ENCODE data around the gene RALGPS2. TPM values are rescaled to one million over a fixed set of nuclear protein-coding genes. Genes with fewer than 3 reads are reported as not detected.

RALGPS2 gene
- total and polyA plus RNA-seq, 2 of the 13 experiments (the other 11 are each of a cell fraction or from before 2014, with no cell fraction given), result 15.6 to 36.0 TPM

DNA sequence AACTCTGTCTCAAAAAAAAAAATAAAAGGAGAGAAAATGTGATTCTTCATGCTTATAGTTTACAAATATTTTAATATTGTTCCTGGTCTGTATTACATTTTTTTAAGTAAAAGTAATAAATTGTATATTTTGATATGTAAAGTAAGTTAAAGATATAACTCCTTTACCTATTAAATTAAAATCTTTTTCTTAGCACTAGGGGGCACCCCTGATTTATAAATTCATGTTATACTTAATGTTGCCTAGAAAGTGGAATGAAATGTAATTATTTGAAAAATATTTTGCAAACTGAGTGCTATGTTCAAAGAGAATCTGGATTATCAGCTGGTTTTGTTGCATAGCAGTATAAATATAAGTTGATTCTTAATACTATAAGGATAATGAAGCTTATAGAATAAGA lies 49.2 kb downstream of the RALGPS2 start:
- Histone ChIP-seq H3K9ac (ENCODE audit: insufficient read depth, low read depth, low read length) (no peak overlapping the region), H3K4me3 (replicated peaks in 1 of 3; ENCODE audit: insufficient read depth in 1 of 3, low read depth in 2 of 3, low read length in 3 of 3) (no peak overlapping the region), H3K36me3 (replicated peaks in 1 of 2; ENCODE audit: control insufficient read depth in 1 of 2, insufficient read depth in 2 of 2, low read length in 2 of 2) (no peaks in the 10 kb centered on the region), H3K79me2 (ENCODE audit: insufficient read depth, low read length) (peaks cover 18% of the 10 kb centered on the region), H4K20me1 (ENCODE audit: insufficient read depth, low read length) (no peaks in the 10 kb centered on the region), H3K4me1 (ENCODE audit: insufficient read depth, low read length) (peaks cover 10% of the 10 kb centered on the region), H3K27ac (ENCODE audit: extremely low read length, insufficient read depth, low read length) (no peak overlapping the region), H3K4me2 (ENCODE audit: low read depth, low read length) (no peak overlapping the region), H3K9me3 (ENCODE audit: low read length) (peaks cover 4% of the 10 kb centered on the region), H2AFZ (ENCODE audit: low read length) (no peak overlapping the region), H3K27me3 (ENCODE audit: control insufficient read depth in 1 of 2, insufficient read depth in 2 of 2, low read length in 2 of 2) (no peaks in the 10 kb centered on the region)
- TF ChIP-seq FOXO1 (CRISPR knock-in tag; IDR thresholded peaks at IDR 0.05), result no peak
- TF ChIP-seq STAG1 (CRISPR knock-in tag; IDR thresholded peaks at IDR 0.05), result peak; percentile 53
- BruUV-seq (replicated peaks), result no TSS peak
- POLR2A ChIA-PET, result no interaction called here
- in situ Hi-C loops (cut with HindIII; ENCODE audit: extremely low pct_ligation_motif_present, low pct_unique_long_range_greater_than_20kb), result loop anchor here (25.0 kb wide), 1 partner anchor 588 kb away; the partner anchor contains the start of gene AXDND1
- FAIRE-seq (no peak), DNase-seq (ENCODE audit: low spot score) (peak; percentile 18), ATAC-seq (no peak)
- intact Hi-C loops (cut with micrococcal nuclease; ENCODE audit: unreplicated experiment), result no loop called here
- CTCF ChIA-PET (ENCODE audit: low intra/inter-chr PET ratio, low total read pairs), result interaction anchor here (2.6 kb wide), 1 partner anchor 228 kb away, joined by 27 read pairs; no protein-coding TSS in a partner anchor

DNA sequence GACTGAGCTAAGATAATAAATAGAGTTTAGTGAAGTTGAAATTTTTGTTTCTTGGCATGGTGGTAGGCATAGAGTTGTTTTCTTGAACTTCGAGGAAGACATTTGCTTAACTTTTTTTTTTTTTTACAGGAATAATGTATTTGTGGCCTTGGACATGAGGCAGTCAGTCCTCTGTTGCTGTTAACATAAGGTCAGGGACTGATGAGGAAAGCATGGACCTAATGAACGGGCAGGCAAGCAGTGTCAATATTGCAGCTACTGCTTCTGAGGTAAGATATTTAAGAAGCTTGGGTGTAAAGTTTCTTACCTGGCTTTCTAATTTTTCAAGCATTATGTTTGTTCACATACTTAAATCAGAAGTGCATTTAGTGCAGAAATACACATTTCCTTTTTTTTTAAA lies 51.5 kb downstream of the RALGPS2 start:
- no TSS peak for BruUV-seq (replicated peaks)
- ATAC-seq (peak; percentile 86), FAIRE-seq (no peak), DNase-seq (ENCODE audit: low spot score) (peak; percentile 45)
- CTCF ChIA-PET (ENCODE audit: low intra/inter-chr PET ratio, low total read pairs), result no interaction called here
- WGBS (ENCODE audit: low lambda C conversion rate), result 1% methylated on average over 2 of the region's 2 CpGs
- H4K20me1 ChIP-seq (ENCODE audit: insufficient read depth, low read length), result no peaks in the 10 kb centered on the region
- H3K27ac ChIP-seq (ENCODE audit: extremely low read length, insufficient read depth, low read length), result peak overlapping the region; percentile 12
- no peaks in the 10 kb centered on the region for H3K9me3 ChIP-seq (ENCODE audit: low read length)
- no peak overlapping the region for H3K9ac ChIP-seq (ENCODE audit: insufficient read depth, low read depth, low read length)
- peaks cover 6% of the 10 kb centered on the region for H3K79me2 ChIP-seq (ENCODE audit: insufficient read depth, low read length)
- H3K4me1 ChIP-seq (ENCODE audit: insufficient read depth, low read length), result peaks cover 10% of the 10 kb centered on the region
- H3K4me2 ChIP-seq (ENCODE audit: low read depth, low read length), result no peak overlapping the region; the same call in 1 of the 2 replicates
- H2AFZ ChIP-seq (ENCODE audit: low read length), result no peak overlapping the region
- intact Hi-C loops (cut with micrococcal nuclease; ENCODE audit: unreplicated experiment), result no loop called here
- no peaks in the 10 kb centered on the region for H3K27me3 ChIP-seq (ENCODE audit: control insufficient read depth in 1 of 2, insufficient read depth in 2 of 2, low read length in 2 of 2)
- H3K36me3 ChIP-seq (replicated peaks in 1 of 2; ENCODE audit: control insufficient read depth in 1 of 2, insufficient read depth in 2 of 2, low read length in 2 of 2), result no peaks in the 10 kb centered on the region; a peak in 3 of 5 replicates
- in situ Hi-C loops (cut with HindIII; ENCODE audit: extremely low pct_ligation_motif_present, low pct_unique_long_range_greater_than_20kb), result no loop called here
- H3K4me3 ChIP-seq (replicated peaks in 1 of 3; ENCODE audit: insufficient read depth in 1 of 3, low read depth in 2 of 3, low read length in 3 of 3), result no peak overlapping the region
- POLR2A ChIA-PET, result no interaction called here
- peak; percentile 89 for TF ChIP-seq MIXL1 (CRISPR knock-in tag; IDR thresholded peaks at IDR 0.05)
- 0 out of 2 replicates have a peak, but pooled peaks have one; percentile 31 for TF ChIP-seq ZNF792 (CRISPR knock-in tag; IDR thresholded peaks at IDR 0.05)
- peak; percentile 62; the same call in 1 of the 2 replicates for TF ChIP-seq SOX5 (CRISPR knock-in tag; IDR thresholded peaks at IDR 0.05; ENCODE audit: borderline replicate concordance)
- TF ChIP-seq RARA (CRISPR knock-in tag; IDR thresholded peaks at IDR 0.05), result peak; percentile 71
- TF ChIP-seq, protein P1, sequence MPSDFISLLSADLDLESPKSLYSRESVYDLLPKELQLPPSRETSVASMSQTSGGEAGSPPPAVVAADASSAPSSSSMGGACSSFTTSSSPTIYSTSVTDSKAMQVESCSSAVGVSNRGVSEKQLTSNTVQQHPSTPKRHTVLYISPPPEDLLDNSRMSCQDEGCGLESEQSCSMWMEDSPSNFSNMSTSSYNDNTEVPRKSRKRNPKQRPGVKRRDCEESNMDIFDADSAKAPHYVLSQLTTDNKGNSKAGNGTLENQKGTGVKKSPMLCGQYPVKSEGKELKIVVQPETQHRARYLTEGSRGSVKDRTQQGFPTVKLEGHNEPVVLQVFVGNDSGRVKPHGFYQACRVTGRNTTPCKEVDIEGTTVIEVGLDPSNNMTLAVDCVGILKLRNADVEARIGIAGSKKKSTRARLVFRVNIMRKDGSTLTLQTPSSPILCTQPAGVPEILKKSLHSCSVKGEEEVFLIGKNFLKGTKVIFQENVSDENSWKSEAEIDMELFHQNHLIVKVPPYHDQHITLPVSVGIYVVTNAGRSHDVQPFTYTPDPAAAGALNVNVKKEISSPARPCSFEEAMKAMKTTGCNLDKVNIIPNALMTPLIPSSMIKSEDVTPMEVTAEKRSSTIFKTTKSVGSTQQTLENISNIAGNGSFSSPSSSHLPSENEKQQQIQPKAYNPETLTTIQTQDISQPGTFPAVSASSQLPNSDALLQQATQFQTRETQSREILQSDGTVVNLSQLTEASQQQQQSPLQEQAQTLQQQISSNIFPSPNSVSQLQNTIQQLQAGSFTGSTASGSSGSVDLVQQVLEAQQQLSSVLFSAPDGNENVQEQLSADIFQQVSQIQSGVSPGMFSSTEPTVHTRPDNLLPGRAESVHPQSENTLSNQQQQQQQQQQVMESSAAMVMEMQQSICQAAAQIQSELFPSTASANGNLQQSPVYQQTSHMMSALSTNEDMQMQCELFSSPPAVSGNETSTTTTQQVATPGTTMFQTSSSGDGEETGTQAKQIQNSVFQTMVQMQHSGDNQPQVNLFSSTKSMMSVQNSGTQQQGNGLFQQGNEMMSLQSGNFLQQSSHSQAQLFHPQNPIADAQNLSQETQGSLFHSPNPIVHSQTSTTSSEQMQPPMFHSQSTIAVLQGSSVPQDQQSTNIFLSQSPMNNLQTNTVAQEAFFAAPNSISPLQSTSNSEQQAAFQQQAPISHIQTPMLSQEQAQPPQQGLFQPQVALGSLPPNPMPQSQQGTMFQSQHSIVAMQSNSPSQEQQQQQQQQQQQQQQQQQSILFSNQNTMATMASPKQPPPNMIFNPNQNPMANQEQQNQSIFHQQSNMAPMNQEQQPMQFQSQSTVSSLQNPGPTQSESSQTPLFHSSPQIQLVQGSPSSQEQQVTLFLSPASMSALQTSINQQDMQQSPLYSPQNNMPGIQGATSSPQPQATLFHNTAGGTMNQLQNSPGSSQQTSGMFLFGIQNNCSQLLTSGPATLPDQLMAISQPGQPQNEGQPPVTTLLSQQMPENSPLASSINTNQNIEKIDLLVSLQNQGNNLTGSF (CRISPR knock-in tag; IDR thresholded peaks at IDR 0.05), result no peak
- TF ChIP-seq FOXA1 (IDR thresholded peaks at IDR 0.05), result no peak
- peak; percentile 87 for TF ChIP-seq FOXA1 (CRISPR knock-in tag; IDR thresholded peaks at IDR 0.05)
- TF ChIP-seq, protein P2, sequence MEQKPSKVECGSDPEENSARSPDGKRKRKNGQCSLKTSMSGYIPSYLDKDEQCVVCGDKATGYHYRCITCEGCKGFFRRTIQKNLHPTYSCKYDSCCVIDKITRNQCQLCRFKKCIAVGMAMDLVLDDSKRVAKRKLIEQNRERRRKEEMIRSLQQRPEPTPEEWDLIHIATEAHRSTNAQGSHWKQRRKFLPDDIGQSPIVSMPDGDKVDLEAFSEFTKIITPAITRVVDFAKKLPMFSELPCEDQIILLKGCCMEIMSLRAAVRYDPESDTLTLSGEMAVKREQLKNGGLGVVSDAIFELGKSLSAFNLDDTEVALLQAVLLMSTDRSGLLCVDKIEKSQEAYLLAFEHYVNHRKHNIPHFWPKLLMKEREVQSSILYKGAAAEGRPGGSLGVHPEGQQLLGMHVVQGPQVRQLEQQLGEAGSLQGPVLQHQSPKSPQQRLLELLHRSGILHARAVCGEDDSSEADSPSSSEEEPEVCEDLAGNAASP (CRISPR knock-in tag; IDR thresholded peaks at IDR 0.05; ENCODE audit: borderline replicate concordance), result 0 out of 2 replicates have a peak, but pooled peaks have one; percentile 35

Data from HepG2 (cell line).